Suprapubic skin (tissue), 4 donors: ENCODE data around the gene CD93.

Experiments used
- EP300 ChIP-seq: sonication (generic); formaldehyde crosslinking; IDR thresholded peaks from one replicate; pipeline ENCODE4 v1.6.1; 2017; ENCODE audit warnings: antibody characterized with exemption
- POLR2A ChIP-seq, 2 donors: fragments of 450-650 bp; IDR thresholded peaks; one replicate each; pipeline ENCODE4 v1.6.1; 2017; ENCODE audit warnings: antibody characterized with exemption in 2 of 2, mild to moderate bottlenecking in 2 of 2, moderate library complexity in 2 of 2
- POLR2AphosphoS5 ChIP-seq, 3 donors: sonication (generic); formaldehyde crosslinking; IDR thresholded peaks; one replicate each; pipeline ENCODE4 v1.6.1; 2017; ENCODE audit warnings: antibody characterized with exemption in 3 of 3
- TF ChIP-seq, protein P1 (sequence below), 2 donors: fragments of 200-600 bp in 1 of 2; fragments of 450-650 bp in 1 of 2; sonication (generic) in 1 of 2; IDR thresholded peaks; one replicate each; pipeline ENCODE4 v1.5.1; 2016 to 2019; ENCODE audit warnings: antibody characterized with exemption in 2 of 2, mild to moderate bottlenecking in 1 of 2, moderate library complexity in 1 of 2

DNA sequence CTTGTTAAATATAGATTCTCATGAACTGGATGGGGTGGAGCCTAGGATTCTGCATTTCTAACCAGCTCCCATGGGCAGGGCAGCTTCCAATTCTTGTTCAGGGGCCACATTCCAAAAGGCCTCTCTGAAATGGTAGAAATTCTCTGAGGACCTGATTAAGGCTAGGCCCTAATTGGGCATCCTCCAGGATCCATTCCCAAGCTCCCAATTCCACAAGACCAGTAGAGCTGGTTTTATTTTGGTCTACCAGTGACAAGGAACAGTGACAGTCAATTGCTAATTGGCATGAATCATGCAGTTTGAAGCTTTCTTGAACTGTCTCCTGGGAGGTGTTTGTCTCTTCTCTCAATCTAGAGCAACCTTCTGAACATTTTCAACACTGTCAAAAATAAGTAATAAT is 39.7 kb downstream of the CD93 start:
- TF ChIP-seq, protein P1, sequence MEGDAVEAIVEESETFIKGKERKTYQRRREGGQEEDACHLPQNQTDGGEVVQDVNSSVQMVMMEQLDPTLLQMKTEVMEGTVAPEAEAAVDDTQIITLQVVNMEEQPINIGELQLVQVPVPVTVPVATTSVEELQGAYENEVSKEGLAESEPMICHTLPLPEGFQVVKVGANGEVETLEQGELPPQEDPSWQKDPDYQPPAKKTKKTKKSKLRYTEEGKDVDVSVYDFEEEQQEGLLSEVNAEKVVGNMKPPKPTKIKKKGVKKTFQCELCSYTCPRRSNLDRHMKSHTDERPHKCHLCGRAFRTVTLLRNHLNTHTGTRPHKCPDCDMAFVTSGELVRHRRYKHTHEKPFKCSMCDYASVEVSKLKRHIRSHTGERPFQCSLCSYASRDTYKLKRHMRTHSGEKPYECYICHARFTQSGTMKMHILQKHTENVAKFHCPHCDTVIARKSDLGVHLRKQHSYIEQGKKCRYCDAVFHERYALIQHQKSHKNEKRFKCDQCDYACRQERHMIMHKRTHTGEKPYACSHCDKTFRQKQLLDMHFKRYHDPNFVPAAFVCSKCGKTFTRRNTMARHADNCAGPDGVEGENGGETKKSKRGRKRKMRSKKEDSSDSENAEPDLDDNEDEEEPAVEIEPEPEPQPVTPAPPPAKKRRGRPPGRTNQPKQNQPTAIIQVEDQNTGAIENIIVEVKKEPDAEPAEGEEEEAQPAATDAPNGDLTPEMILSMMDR (IDR thresholded peaks at IDR 0.05) = no peak
- no peak for TF ChIP-seq EP300
- TF ChIP-seq POLR2A (IDR thresholded peaks at IDR 0.05) = no peak
- no peak for TF ChIP-seq POLR2AphosphoS5 (IDR thresholded peaks at IDR 0.05)
